Uterus (tissue), 2 donors: ENCODE measurements around the gene NKX2-1.

ENCODE experiments used
- CTCF ChIP-seq, 4 experiments: fragments of 200-600 bp in 2 of 4; fragments of 450-650 bp in 2 of 4; sonication (generic) in 2 of 4; IDR thresholded peaks; one replicate each; pipeline ENCODE4 v1.5.1; 2016 to 2019; ENCODE audit warnings: antibody characterized with exemption in 4 of 4, mild to moderate bottlenecking in 2 of 4, moderate library complexity in 1 of 4
- POLR2A ChIP-seq, 2 donors: fragments of 450-650 bp; IDR thresholded peaks; one replicate each; pipeline ENCODE4 v1.6.1; 2016; ENCODE audit warnings: antibody characterized with exemption in 2 of 2, mild to moderate bottlenecking in 1 of 2, moderate library complexity in 1 of 2

GRCh38 chr14:36514278-36515104 lies 5.5 kb downstream of the NKX2-1 start:
- TF ChIP-seq CTCF (IDR thresholded peaks at IDR 0.05) (no peak), POLR2A (IDR thresholded peaks at IDR 0.05) (no peak)
